Caco-2 (cell line): ENCODE measurements around the gene KIF13A. TPM values are rescaled to one million over a fixed set of nuclear protein-coding genes. Genes with fewer than 3 reads are reported as not detected.
"Not testable (repeated sequence)": the region's sequence is repeated elsewhere in the genome, so short reads cannot be mapped to it uniquely, and the experiment has no call there.

Experiments used
- BruUV-seq: library from RNA; stranded (reverse); fragments of 400-500 nt; replicated peaks from 2 replicates; lab custom pipeline; 2021; lab: Mats Ljungman, UMichigan
- CTCF ChIA-PET: fragments of 300-600 bp; sonication (Branson Sonifier 250); formaldehyde crosslinking; loops from one replicate; lab custom pipeline; 2022; ENCODE audit warnings: antibody characterized with exemption; lab: Charles Lee
- POLR2A ChIA-PET: fragments of 300-600 bp; sonication (Branson Sonifier 250); formaldehyde crosslinking; loops from one replicate; lab custom pipeline; 2022; ENCODE audit warnings: antibody characterized with exemption; lab: Charles Lee
- DNase-seq, 2 experiments: peaks; one replicate each; pipeline versions ENCODE4 v3.0.0 to v3.0.0-alpha.2; 2020 to 2022
- H3K27me3 ChIP-seq: replicated peaks from 2 replicates; pipeline ENCODE4 v1.6.0; 2011; ENCODE audit warnings: low read length; ENCODE audit not compliant: control insufficient read depth, insufficient read depth
- H3K36me3 ChIP-seq: 2 replicates; pipeline ENCODE4 v1.5.1; 2011; ENCODE audit warnings: low read length; ENCODE audit not compliant: control insufficient read depth, insufficient read depth
- H3K4me1 ChIP-seq: fragments of 250-450 bp; sonication (Bioruptor Pico); 2 replicates; pipeline ENCODE4 v1.5.1; 2020; ENCODE audit warnings: mild to moderate bottlenecking
- H3K4me3 ChIP-seq: 2 replicates; pipeline ENCODE4 v1.5.1; 2011; ENCODE audit warnings: low read depth, mild to moderate bottlenecking, control low read depth, low read length
- H3K9me3 ChIP-seq: fragments of 250-450 bp; sonication (Bioruptor Pico); 2 replicates; pipeline ENCODE4 v1.5.1; 2020; ENCODE audit warnings: mild to moderate bottlenecking, moderate library complexity
- H3K27ac Mint-ChIP-seq: one replicate; pipeline ENCODE4 v1.8.0; 2022; ENCODE audit warnings: mixed read lengths; ENCODE audit not compliant: unreplicated experiment
- H3K27me3 Mint-ChIP-seq: one replicate; pipeline ENCODE4 v1.8.0; 2022; ENCODE audit warnings: mixed read lengths; ENCODE audit not compliant: insufficient read depth, unreplicated experiment
- H3K36me3 Mint-ChIP-seq: one replicate; pipeline ENCODE4 v1.8.0; 2022; ENCODE audit warnings: mild to moderate bottlenecking, mixed read lengths; ENCODE audit not compliant: insufficient read depth, unreplicated experiment
- H3K4me1 Mint-ChIP-seq: one replicate; pipeline ENCODE4 v1.8.0; 2022; ENCODE audit warnings: low read depth, mixed read lengths; ENCODE audit not compliant: unreplicated experiment
- H3K4me3 Mint-ChIP-seq: one replicate; pipeline ENCODE4 v1.8.0; 2022; ENCODE audit warnings: mild to moderate bottlenecking, moderate library complexity, mixed read lengths; ENCODE audit not compliant: unreplicated experiment
- H3K9me3 Mint-ChIP-seq: one replicate; pipeline ENCODE4 v1.8.0; 2022; ENCODE audit warnings: mixed read lengths; ENCODE audit not compliant: unreplicated experiment
- intact Hi-C: fragments of 100-400 bp; cut with micrococcal nuclease; formaldehyde crosslinking; loops from one replicate; pipeline ENCODE4 v1.10.0; 2022; ENCODE audit not compliant: unreplicated experiment
- total RNA-seq: library from RNA; stranded (reverse); gene quantifications from 2 replicates; pipeline ENCODE4 v1.2.3, GENCODE V29; 2022
- TF ChIP-seq, protein P1 (sequence below), 2 experiments: fragments of 200-600 bp in 1 of 2; IDR thresholded peaks; 1 replicate in 1 of 2; 2 replicates in 1 of 2; pipeline versions ENCODE4 v1.5.1 to v1.8.0; 2011 to 2022; ENCODE audit warnings: antibody characterized with exemption in 1 of 2, control low read depth in 1 of 2, inconsistent platforms in 1 of 2, low read depth in 1 of 2, low read length in 1 of 2, mild to moderate bottlenecking in 1 of 2, moderate library complexity in 1 of 2; ENCODE audit not compliant: insufficient read depth in 1 of 2, severe bottlenecking in 1 of 2, unreplicated experiment in 1 of 2

The KIF13A gene
- total RNA-seq, 1 experiment from 2014 or later = 13.8 TPM

DNA sequence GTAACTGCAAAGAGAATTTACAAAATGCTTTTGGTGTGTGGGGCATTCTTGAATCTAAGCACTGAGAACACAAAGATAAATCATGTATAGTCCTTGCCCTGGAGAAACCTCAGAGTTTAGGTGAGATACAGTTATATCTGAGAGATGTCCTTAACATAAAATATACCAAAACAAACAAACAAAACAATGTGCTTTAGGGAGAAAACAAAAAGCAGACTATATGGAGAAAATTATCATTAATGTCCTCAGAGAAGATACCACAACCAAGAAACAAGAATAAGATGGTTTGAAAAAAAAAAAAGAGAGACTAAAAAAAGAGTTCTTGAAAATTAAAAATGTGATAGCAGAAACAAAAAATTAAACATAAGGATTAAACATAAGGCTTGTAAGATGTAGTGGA is 8.0 kb downstream of the KIF13A start:
- H3K4me1 ChIP-seq = no peaks in the 10 kb centered on the region
- no peaks in the 10 kb centered on the region; the same call in 1 of the 2 replicates for H3K36me3 ChIP-seq
- intact Hi-C loops = no loop called here
- Mint-ChIP-seq H3K4me1 (no peaks in the 10 kb centered on the region), H3K27ac (no peak overlapping the region), H3K27me3 (no peaks in the 10 kb centered on the region), H3K9me3 (no peaks in the 10 kb centered on the region), H3K36me3 (no peaks in the 10 kb centered on the region), H3K4me3 (no peak overlapping the region)
- TF ChIP-seq, protein P1, sequence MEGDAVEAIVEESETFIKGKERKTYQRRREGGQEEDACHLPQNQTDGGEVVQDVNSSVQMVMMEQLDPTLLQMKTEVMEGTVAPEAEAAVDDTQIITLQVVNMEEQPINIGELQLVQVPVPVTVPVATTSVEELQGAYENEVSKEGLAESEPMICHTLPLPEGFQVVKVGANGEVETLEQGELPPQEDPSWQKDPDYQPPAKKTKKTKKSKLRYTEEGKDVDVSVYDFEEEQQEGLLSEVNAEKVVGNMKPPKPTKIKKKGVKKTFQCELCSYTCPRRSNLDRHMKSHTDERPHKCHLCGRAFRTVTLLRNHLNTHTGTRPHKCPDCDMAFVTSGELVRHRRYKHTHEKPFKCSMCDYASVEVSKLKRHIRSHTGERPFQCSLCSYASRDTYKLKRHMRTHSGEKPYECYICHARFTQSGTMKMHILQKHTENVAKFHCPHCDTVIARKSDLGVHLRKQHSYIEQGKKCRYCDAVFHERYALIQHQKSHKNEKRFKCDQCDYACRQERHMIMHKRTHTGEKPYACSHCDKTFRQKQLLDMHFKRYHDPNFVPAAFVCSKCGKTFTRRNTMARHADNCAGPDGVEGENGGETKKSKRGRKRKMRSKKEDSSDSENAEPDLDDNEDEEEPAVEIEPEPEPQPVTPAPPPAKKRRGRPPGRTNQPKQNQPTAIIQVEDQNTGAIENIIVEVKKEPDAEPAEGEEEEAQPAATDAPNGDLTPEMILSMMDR (IDR thresholded peaks at IDR 0.05; ENCODE audit: insufficient read depth in 1 of 2, low read depth in 1 of 2, low read length in 1 of 2, severe bottlenecking in 1 of 2, unreplicated experiment in 1 of 2) = no peak
- ChIA-PET POLR2A (no interaction called here), CTCF (no interaction called here)
- BruUV-seq = no TSS peak
- H3K27me3 ChIP-seq = no peaks in the 10 kb centered on the region
- no peak overlapping the region for H3K4me3 ChIP-seq
- no peaks in the 10 kb centered on the region for H3K9me3 ChIP-seq
- DNase-seq = no peak

DNA sequence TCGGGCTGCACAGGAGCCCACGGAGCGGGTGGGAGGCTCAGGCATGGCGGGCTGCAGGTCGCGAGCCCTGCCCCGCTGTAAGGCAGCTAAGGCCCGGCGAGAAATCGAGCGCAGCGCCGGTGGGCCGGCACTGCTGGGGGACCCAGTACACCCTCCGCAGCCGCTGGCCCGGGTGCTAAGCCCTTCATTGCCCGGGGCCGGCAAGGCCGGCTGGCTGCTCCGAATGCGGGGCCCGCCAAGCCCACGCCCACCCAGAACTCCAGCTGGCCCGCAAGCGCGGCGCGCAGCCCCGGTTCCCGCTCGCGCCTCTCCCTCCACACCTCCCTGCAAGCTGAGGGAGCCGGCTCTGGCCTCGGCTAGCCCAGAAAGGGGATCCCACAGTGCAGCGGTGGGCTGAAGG is 11.2 kb downstream of the KIF13A start:
- H3K4me1 Mint-ChIP-seq, DNase-seq, H3K27me3 Mint-ChIP-seq, H3K4me3 Mint-ChIP-seq, POLR2A ChIA-PET, H3K4me1 ChIP-seq, H3K36me3 Mint-ChIP-seq, H3K27ac Mint-ChIP-seq, H3K27me3 ChIP-seq, H3K4me3 ChIP-seq, BruUV-seq, H3K9me3 ChIP-seq, CTCF ChIA-PET, intact Hi-C loops, H3K9me3 Mint-ChIP-seq, H3K36me3 ChIP-seq: not testable (repeated sequence)

DNA sequence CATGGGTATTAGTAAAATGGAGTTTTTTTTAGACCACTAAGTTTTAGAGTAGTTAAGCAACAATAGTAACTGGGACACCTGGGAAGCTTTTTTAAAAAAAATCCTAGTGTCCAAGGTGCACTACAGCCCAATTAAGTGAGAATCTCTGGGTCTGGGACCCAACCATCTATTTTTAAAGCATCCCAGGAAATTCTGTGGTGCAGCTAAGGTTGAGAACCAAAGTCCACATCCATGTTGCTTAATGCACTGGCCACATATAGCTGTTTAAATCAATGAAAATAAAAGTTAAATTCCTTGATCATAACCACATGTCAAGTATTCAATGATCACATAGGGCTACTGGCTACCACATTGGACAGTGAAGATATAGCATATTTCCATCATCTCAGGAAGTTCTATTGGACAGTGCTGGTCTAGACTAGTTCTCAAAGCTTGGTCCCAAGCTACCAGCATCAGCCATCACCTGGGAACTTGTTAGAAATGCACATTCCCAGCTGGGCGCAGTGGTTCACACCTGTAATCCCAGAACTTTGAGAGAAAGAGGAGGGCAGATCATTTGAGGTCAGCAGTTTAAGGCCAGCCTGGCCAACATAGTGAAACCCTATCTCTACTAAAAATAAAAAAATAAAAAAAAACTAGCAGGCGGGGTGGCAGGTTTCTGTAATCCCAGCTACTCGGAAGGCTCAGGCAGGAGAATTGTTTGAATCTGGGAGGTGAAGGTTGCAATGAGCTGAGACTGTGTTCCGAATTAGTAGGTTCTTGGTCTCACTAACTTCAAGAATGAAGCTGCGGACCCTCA is 12.7 kb downstream of the KIF13A start:
- Mint-ChIP-seq H3K27ac (no peak overlapping the region), H3K4me1 (no peaks in the 10 kb centered on the region), H3K36me3 (no peaks in the 10 kb centered on the region), H3K9me3 (no peaks in the 10 kb centered on the region), H3K4me3 (no peak overlapping the region), H3K27me3 (no peaks in the 10 kb centered on the region)
- TF ChIP-seq, protein P1 (IDR thresholded peaks at IDR 0.05; ENCODE audit: insufficient read depth in 1 of 2, low read depth in 1 of 2, low read length in 1 of 2, severe bottlenecking in 1 of 2, unreplicated experiment in 1 of 2) = no peak
- H3K27me3 ChIP-seq = no peaks in the 10 kb centered on the region
- POLR2A ChIA-PET = no interaction called here
- no peaks in the 10 kb centered on the region for H3K36me3 ChIP-seq
- intact Hi-C loops = no loop called here
- no peaks in the 10 kb centered on the region for H3K9me3 ChIP-seq
- no peak for DNase-seq
- H3K4me3 ChIP-seq = no peak overlapping the region
- no TSS peak for BruUV-seq
- H3K4me1 ChIP-seq = no peaks in the 10 kb centered on the region
- CTCF ChIA-PET = no interaction called here
